NCI-H2107 (cell line): ENCODE data around the gene FZD7.

Experiments used
- DNase-seq: peaks from one replicate; lab custom pipeline; 2025; lab: John Stamatoyannopoulos, UW

The FZD7 gene

DNA sequence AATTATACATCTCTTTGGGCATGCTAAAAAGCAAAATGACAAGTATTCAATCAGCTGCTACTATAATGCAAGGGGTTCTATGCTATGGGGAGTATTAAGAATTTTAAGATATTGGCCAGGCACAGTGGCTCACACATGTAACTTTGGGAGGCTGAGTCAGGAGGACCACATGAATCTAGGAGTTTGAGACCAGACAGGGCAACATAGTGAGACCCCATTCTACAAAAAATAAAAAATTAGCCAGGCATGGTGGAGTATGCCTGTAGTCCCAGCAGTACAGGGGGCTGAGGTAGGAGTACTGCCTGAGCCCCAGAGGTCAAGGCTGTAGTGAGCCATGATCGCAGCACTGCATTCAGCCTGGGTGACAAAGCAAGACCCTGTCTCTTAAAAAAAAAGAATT, 33.9 kb downstream of the FZD7 start:
- DNase-seq = no peak

- no peak for DNase-seq
Measured at GRCh38 chr2:202069170-202070067, 35.8 kb downstream of the FZD7 start.

GRCh38 chr2:202071107-202071506, 37.5 kb downstream of the FZD7 start:
- DNase-seq = no peak

GRCh38 chr2:202072226-202072625, 38.6 kb downstream of the FZD7 start:
- DNase-seq = no peak

- DNase-seq = peak; percentile 7
Measured at GRCh38 chr2:202072737-202073401, 39.2 kb downstream of the FZD7 start, which contains the start of gene KIAA2012. Gene KIAA2012, plus strand, starts transcription at chr2:202073255. Its CDS starts 373 bp downstream, at chr2:202073628.

GRCh38 chr2:202074324-202074723, 40.7 kb downstream of the FZD7 start:
- DNase-seq = no peak

- no peak for DNase-seq
Measured at GRCh38 chr2:202079310-202079709, 45.7 kb downstream of the FZD7 start.

GRCh38 chr2:202084265-202084664, 50.6 kb downstream of the FZD7 start:
- peak; percentile 67 for DNase-seq
